Left kidney (tissue), 2 donors: ENCODE results near the gene ARHGAP27. TPM values are rescaled to one million over a fixed set of nuclear protein-coding genes. Genes with fewer than 3 reads are reported as not detected.

Source experiments
- DNase-seq: peaks from one replicate; pipeline ENCODE4 v3.0.0-alpha.2; 2013
- polyA plus RNA-seq: library from polyadenylated mRNA; unstranded; fragments of 120-200 nt; gene quantifications from one replicate; pipeline ENCODE4 v1.2.1, GENCODE V29; 2013; ENCODE audit not compliant: insufficient read length

ARHGAP27 gene
- polyA plus RNA-seq, 1 donor = 16.1 TPM

GRCh38 chr17:45385331-45385997, 47.2 kb downstream of the ARHGAP27 start:
- peak; percentile 73 for DNase-seq

DNA sequence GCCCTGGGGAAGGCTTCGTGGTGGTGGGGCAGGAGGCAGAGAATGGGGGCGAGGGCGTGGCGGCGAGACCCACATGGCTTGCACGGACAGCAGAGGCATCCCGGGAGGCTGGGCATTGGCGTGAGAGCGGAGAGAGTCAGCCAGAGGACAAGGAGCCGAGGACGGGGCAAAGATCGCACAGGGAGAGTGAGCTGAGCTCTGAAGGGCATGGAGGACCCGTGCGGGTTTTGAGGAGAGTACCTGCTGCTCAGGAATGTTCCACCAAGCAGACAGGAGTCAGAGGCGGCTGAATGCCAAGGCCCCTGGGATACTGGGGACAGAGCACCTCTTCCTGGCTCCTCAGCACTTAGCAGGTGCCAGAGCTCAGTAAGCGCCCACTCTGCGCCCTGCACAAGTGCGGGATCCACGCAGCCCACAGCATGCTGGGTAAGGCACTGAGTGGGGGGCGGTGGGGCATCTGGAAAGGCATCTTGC, 47.8 kb downstream of the ARHGAP27 start:
- DNase-seq = no peak

DNA sequence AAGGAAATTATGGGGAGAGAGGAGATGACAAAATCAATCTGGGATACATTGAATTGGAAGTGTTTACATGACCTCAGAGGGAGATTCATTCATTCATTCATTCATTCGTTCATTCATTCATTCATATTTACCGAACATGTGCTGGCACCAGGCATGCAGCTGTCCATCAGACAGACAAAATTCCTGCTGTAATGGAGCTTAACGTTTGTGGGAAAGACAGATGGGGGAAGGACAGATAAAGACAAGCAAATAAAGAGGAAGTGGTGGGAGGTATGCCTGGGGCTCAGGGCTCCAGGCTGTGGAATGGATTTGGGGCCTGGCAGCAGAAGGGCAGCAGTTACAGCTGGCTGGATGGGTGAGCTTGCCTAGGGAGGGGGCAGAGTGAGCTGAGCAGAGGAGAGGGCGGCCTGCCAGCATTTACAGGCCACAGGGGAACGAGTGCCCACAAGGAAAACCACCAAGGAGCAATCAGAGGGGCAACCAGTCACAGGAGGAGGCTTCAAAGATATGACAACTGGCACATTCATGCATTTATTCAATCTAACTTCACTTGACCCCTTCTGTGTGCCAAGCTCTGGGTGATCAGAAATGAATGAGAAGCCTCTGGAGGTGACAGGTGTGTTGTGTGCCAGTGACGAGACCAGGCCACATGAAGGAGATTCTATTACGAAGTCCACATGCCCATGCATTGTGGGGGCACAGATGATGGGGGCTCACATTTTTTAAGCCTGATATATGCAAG, 48.5 kb downstream of the ARHGAP27 start:
- DNase-seq = no peak

DNA sequence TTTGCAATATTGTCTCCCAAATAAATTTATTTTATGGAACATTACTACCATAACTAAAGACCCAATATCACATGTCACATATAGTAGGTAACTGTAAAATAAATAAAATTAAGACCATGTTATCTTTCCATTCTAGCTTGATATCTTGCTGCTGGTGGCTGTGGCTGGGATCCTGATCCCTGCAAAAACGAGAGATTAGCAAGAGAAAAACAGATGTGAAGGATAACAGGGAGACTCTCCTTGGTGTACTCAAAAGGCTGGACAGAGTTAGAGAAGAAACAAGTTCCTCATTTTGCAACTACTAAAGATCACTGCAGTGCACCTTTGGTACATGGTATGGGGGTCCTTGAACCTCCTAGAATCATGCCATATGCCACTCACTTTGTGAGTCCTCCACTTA, 49.7 kb downstream of the ARHGAP27 start:
- DNase-seq = no peak

DNA sequence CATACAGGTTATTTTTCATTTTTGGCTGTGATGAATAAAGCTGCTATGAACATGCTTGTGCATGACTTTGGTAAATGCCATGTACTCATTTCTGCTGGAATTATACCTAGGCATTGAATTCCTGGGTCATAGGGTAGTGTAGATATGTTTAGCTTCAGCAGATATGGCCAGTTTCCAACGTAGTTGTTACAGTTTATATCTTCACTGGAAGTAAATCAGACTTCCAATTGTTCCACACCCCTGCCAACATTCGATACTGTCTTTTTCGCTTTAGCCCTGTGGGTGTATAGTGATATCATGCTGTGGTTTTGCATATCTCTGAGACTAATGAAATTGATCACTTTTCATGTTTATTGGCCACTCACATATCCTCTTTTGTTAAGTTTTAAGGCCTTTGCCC, 50.4 kb downstream of the ARHGAP27 start:
- no peak for DNase-seq

- DNase-seq = no peak
Measured at GRCh38 chr17:45380991-45381390, 51.7 kb downstream of the ARHGAP27 start.

DNA sequence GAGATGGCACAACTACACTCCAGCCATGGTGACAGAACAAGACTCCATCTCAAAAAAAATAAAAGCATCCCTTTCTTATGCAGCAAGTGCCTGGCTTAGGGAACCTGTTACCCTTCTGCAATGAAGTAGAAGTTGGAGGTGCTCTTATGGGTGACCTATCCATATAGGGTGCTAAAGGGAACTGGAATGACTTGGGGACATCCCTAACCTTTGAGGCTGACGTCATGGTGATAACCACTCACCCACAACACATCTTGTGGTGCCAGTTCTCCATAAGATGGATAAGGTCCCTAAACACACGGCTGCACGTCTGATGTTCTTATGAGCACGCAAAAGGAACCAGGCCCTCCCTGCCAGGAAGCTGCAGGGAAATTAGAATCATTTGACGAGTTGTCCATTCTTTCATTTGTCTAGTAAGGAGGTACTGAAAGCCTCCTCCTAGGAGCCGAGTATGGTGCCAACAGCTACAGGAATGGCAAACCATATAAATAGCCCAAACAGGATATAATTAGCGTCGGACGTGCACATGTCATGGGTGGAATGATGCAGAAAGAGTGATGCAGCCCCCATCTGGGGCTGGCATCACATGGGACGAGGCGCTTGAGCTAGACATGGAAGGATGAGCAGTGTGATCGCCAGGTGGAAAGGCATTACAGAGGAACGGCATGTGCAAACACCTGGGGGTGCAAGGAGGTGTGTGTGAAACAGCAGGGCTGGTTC, 52.5 kb downstream of the ARHGAP27 start:
- no peak for DNase-seq

DNA sequence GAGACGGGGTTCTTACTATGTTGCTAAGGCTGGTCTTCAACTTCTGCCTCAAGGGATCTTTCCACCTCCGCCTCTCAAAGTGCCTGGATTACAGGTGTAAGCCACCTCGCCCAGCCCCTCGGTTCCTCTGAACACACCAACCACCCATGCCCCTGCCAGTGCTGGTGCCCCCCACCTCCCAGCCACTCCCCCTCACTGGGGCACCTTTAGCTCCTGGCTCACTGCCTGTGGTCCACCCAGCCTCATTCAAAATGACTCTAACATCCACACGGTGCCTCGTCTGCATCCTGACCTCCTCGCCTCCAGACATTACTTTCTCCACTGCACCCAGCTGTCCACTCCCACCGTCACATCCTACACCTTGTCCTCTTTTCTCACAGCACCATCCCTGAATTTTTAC, 55.3 kb downstream of the ARHGAP27 start:
- DNase-seq = no peak

- no peak for DNase-seq
Measured at GRCh38 chr17:45376171-45377005, 56.3 kb downstream of the ARHGAP27 start.

- DNase-seq = no peak
Measured at GRCh38 chr17:45374501-45374900, 58.2 kb downstream of the ARHGAP27 start.

GRCh38 chr17:45372325-45372869, 60.3 kb downstream of the ARHGAP27 start:
- no peak for DNase-seq

- peak; percentile 73 for DNase-seq
Measured at GRCh38 chr17:45371414-45372324, 61.0 kb downstream of the ARHGAP27 start.

DNA sequence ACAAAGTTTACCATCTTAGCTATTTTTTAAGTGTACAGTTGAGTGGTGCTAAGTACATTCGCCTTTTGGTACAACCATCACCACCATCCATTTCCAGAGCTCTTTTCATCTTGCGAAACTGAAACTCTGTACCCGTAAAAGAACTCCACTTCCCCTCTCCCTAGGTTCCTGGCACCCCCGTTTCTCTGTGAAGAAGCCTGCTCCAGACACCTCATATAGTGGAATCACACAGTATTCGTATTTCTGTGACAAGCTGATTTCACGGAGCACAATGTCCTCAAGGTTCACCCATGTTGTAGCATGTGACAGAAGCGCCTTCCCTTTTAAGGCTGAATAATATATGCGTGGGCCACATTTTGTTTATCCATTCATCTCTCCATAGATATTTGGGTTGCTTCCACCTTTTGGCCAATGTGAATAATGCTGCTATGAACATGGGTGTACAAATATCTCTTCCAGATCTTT, 61.7 kb downstream of the ARHGAP27 start:
- no peak for DNase-seq

DNA sequence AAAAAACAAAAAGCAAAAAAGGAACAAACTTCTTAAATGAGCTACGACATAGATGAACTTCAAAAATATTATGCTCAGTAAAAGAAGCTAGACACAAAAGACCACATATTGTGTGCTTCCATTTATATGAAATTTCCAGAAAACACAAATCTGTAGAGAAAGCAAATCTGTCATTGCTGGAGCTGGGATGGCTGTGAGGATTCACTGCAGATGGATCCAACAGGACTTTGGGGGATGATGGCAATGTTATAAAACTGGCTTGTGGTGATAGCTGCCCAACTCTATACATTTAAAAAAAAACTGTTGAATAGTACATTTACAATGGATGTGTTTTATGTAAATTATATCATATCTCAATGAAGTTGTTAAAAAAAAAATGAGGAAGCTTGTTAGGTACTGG, 63.2 kb downstream of the ARHGAP27 start:
- DNase-seq = no peak

DNA sequence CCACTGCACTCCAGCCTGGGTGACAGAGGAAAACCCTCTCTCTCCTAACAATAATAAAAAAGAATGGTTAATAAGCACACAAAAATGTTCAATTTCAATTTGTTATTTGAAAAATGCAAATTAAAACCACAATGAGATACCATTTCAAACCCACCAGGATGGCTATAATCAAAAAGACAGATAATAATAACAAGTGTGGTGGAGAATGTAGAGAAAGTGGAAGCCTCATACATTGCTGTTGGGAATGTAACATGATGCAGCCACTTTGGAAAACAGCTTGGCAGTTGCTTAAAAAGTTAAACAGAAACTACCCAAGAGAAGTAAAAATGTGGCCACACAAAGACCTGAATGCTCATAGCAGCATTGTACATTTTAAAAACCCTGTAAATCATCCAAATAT, 64.0 kb downstream of the ARHGAP27 start:
- no peak for DNase-seq

DNA sequence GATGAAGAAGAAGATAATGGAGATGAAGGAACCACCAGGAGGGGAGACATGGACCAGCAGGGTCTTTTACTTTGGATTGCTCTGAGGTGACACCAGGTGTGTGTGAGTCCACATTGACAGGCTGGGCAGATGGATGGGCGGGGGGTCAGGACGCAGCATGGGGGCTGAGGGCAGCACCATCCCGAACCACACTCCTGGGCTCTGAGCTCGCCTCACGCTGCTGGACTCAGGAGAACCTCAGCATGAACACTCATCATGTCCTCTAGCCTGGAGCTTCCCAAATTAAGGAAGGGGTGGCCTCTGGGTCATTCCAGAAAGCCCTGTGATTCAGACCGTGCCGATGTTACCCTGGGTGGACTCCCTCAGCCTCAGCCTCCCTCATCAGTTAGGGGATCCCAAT, 65.5 kb downstream of the ARHGAP27 start:
- DNase-seq = no peak

DNA sequence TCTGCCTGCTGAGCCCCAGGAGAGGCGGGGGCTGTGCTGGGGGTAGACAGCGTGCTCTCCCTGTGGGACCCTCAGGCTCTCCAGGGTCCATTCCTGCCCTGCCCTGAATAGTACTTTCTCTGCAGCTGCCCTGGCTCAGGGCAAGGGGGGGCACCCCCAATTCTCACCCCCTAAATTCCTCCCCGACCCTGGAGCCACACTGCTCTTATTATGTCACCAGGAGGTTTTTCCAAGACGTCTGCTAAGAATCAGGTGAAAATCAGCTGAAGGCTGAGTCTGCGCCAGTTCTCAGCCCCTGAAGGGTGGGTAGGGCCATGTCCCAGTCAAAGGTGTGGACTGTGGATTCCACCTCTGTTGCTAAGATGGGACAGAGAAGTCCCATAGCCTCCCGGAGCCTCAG, 66.0 kb downstream of the ARHGAP27 start:
- DNase-seq = no peak

- no peak for DNase-seq
Measured at GRCh38 chr17:45366049-45366448, 66.6 kb downstream of the ARHGAP27 start.

- DNase-seq = no peak
Measured at GRCh38 chr17:45364531-45365390, 67.9 kb downstream of the ARHGAP27 start.

- no peak for DNase-seq
Measured at GRCh38 chr17:45363498-45363897, 69.2 kb downstream of the ARHGAP27 start.
